Gastroesophageal sphincter (tissue), 3 donors: ENCODE results near the gene ADCY9.

Experiments
- CTCF ChIP-seq, 4 experiments: fragments of 200-600 bp in 2 of 4; fragments of 450-650 bp in 2 of 4; sonication (generic) in 1 of 4; IDR thresholded peaks; one replicate each; pipeline ENCODE4 v1.5.1; 2017 to 2019; ENCODE audit warnings: antibody characterized with exemption in 4 of 4, mild to moderate bottlenecking in 2 of 4, moderate library complexity in 2 of 4
- EP300 ChIP-seq: sonication (generic); formaldehyde crosslinking; IDR thresholded peaks from one replicate; pipeline ENCODE4 v1.6.1; 2017; ENCODE audit warnings: antibody characterized with exemption, mild to moderate bottlenecking
- POLR2A ChIP-seq, 2 donors: fragments of 450-650 bp; IDR thresholded peaks; one replicate each; pipeline ENCODE4 v1.6.1; 2017; ENCODE audit warnings: antibody characterized with exemption in 2 of 2, mild to moderate bottlenecking in 2 of 2, moderate library complexity in 1 of 2

GRCh38 chr16:3988011-3988410, 128.2 kb downstream of the ADCY9 start:
- TF ChIP-seq POLR2A (IDR thresholded peaks at IDR 0.05): no peak
- TF ChIP-seq EP300: no peak
- no peak for TF ChIP-seq CTCF (IDR thresholded peaks at IDR 0.05)
